GM18951 (cell line): ENCODE data around the gene DNAH1.

Source experiments
- POLR2A ChIP-seq: IDR thresholded peaks from 4 replicates; pipeline ENCODE4 v1.6.1; 2011; ENCODE audit warnings: mild to moderate bottlenecking; ENCODE audit not compliant: insufficient read length, insufficient read depth; ENCODE audit errors: extremely low read depth
- in situ Hi-C: fragments of 300-500 bp; cut with MboI; formaldehyde crosslinking; loops from one replicate; pipeline ENCODE4 v1.12.0; 2022; ENCODE audit warnings: low sequenced_read_pairs, mixed read lengths, inconsistent platforms; ENCODE audit not compliant: unreplicated experiment

Gene DNAH1

DNA sequence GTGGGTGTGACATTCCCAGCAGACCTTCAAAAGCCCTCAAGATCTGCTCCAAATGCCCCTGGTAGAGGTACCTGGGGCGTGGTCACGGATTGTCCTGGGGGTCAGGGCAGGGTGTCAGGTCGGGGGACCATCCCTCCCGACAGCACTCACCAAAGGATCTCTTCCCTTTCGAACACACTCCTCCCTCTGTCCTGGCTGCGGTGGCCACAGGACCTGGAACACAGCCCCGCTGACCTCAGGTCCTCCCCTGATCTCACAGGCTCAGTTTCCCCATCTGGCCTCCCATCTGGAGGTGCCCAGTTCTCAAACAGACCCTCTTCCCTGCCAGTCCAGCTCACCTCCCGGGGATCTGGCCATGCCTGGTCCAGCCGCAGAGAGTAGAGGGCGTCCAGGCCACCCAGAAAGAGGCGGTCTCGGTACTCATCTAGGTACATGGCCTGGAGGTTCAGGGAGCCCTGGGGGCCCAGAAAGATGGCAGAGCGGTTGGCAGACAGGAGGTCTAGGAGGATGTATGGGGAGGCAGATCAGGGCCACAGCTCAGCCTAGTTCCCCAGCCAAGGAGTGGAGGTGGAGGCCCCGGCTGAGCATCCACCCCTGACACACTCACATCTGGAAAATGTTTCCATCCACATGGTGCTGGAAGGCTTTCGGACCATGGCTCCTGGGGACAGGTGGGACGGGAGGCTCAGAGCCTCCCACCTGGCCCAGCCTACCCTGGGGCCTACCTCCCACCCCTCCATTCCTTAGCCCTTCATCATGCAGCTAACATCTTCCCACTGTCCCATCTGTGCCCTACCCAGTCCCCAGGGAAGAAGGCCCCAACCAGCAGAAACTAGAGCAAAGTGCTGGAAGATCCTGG is 126.5 kb downstream of the DNAH1 start:
- no peak for TF ChIP-seq POLR2A

GRCh38 chr3:52443268-52443610 is 127.1 kb downstream of the DNAH1 start:
- in situ Hi-C loops, result no loop called here
- TF ChIP-seq POLR2A, result no peak

More for the DNA sequence above, 126.5 kb downstream of the DNAH1 start:
- in situ Hi-C loops, result no loop called here

DNA sequence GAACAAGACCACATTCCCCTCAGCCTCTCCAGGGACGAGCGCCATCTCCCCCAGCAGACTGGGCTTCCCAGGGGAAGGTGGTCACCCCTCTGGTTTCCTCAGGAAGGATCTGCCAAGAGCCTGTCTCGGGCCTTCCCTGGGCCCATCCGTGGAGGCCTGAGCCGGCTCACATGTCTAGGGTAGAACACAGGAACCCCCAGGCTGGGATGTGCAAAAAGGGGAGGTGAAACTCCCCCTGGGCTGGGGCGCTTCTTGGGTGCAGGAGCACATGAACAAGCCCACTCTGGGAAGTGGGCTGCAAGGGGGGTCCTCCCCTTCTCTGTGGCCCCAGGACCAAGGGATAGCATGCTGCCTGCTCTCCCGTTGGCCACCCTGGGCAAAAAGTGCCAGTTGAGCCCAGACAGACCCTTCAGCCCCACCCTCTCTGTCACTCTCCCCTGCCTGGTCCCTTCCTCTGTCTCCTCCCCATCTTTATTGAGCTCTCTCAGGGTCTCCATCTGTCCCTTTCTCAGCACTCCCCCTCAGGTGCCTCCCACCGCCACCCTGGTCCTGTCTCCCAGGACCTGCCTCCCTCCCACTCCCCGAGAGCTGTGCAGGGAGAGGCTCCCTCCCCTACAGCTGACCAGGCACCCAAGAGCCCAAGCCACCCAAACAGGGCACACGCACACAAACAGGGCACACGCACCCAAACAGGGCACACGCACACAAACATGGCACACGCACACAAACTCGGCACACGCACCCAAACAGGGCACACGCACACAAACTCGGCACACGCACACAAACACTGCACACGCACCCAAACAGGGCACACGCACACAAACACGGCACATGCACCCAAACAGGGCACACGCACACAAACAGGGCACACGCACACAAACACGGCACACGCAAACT is 127.9 kb downstream of the DNAH1 start:
- no peak for TF ChIP-seq POLR2A
- in situ Hi-C loops, result no loop called here

GRCh38 chr3:52444860-52445793 is 129.0 kb downstream of the DNAH1 start, which contains the start of gene SEMA3G:
TSS of gene SEMA3G (minus strand) at chr3:52445103. CDS start at chr3:52445027, 76 bp downstream.
- in situ Hi-C loops, result no loop called here
- TF ChIP-seq POLR2A, result peak; percentile 33

DNA sequence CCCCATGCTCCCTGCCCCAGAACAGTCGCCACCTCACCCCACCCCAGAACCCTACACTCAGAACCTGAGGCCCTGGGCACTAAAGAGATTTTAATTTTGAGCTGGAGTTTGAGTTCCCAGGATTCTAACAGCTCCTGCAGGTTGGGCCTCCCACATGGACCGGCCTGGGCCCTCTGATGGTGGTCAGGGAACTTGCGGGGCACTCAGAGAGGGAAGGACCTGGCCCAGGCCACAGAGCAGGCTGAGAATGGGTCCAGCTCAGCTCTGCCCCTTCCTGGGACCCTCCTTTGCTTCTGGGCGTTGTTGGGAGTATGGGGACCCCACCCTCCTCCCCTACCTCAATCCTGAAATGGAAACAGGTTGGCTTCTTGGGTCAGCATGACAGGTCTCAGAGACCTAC is 129.9 kb downstream of the DNAH1 start:
- in situ Hi-C loops, result no loop called here
- no peak for TF ChIP-seq POLR2A

- no peak for TF ChIP-seq POLR2A
These were observed 130.8 kb downstream of the DNAH1 start for GRCh38 chr3:52446631-52447511.

DNA sequence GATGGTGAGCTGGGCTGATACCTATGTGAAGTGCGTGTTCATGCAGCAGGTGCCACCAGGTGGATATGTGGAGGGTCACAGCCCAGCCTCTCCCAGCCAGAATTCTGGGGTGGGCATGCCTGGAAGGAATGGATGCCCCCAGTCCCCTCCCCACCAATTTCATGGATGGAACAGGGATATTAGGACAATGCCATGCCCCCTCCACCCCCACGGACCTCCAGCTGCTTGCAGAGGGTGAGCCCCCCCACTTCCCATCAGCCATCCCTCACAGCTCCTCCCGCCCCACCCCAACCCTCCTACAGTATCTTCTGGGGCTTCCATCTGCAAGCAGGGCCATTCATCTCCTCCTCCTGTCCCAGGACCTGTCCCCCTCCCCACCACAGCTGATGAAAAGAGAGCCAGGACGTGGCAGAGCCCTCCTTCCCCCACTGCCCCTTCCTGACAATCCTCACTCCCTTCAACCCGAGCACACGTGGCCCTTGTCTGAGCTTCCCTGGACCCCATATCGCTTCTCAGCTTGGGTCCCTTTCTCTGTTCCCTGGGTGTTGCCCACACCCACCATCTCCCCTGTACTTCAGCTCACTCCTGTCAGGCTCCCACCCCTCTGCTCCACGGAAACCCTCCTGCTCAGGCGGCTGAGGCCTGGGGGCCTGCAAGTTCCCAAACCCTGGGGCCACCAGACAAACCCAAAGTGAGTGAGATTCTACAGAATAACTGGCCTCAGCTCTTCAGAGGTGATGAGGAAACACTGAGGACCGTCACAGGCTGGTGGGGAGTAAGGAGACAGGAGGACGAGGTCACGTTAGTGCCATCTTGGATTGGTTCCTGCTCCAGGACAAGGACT is 131.6 kb downstream of the DNAH1 start:
- in situ Hi-C loops, result no loop called here
- no peak for TF ChIP-seq POLR2A

More at GRCh38 chr3:52446631-52447511, 130.8 kb downstream of the DNAH1 start:
- in situ Hi-C loops, result no loop called here
